ENCODE measurements around the gene SNX30. TPM values are rescaled to one million over a fixed set of nuclear protein-coding genes. Genes with fewer than 3 reads are reported as not detected.

Gene SNX30
- total RNA-seq, 1 experiment from 2014 or later, result 12.7 TPM

- no peaks in the 10 kb centered on the region for H4K20me1 ChIP-seq (ENCODE audit: insufficient read depth)
- DNase-seq (ENCODE audit: low read depth, low spot score) (peak; percentile 51), ATAC-seq (peak; percentile 99)
- no peak overlapping the region for H3K27ac ChIP-seq (ENCODE audit: low read depth, low read length)
- intact Hi-C loops (cut with micrococcal nuclease), result loop anchor here (1.0 to 10.0 kb wide), 4 partner anchors 79 to 706 kb away; partner anchors contain the start of gene INIP
- peaks cover 0 to 4% of the 10 kb centered on the region in 2 experiments; a peak in 2 of 4 replicates for H3K4me1 ChIP-seq (ENCODE audit: control insufficient read depth in 1 of 2, insufficient read depth in 2 of 2, low read length in 2 of 2)
- RAD21 ChIA-PET (ENCODE audit: low non-redundant PET in 1 of 2, low total read pairs in 2 of 2, uncharacterized antibody in 2 of 2, unreplicated experiment in 2 of 2), result interaction anchor here in 1 of 2 experiments (0.5 to 1.0 kb wide), 4 partner anchors 50 to 680 kb away, joined by 3 to 4 read pairs (median 4); no protein-coding TSS in a partner anchor
- H3K9me2 ChIP-seq (ENCODE audit: insufficient read depth), result no peaks in the 10 kb centered on the region
- no peak for TF ChIP-seq SIN3A (IDR thresholded peaks at IDR 0.05; ENCODE audit: low read depth)
- no peak for TF ChIP-seq ZNF274 (IDR thresholded peaks at IDR 0.05; ENCODE audit: low read depth, low read length)
- no peak for TF ChIP-seq ELF1 (IDR thresholded peaks at IDR 0.05; ENCODE audit: borderline replicate concordance, low read depth)
- TF ChIP-seq RAD21 (IDR thresholded peaks at IDR 0.05; ENCODE audit: low read depth), result peak; percentile 91
- TF ChIP-seq YY1 (IDR thresholded peaks at IDR 0.05; ENCODE audit: extremely low read depth, insufficient replicate concordance, low read depth, low read length), result peak; percentile 31
- no peak for TF ChIP-seq SP1 (IDR thresholded peaks at IDR 0.05; ENCODE audit: low read depth)
- TF ChIP-seq MAX (IDR thresholded peaks at IDR 0.05), result no peak
- no peak for TF ChIP-seq ZFX (IDR thresholded peaks at IDR 0.05)
- TF ChIP-seq JUND (IDR thresholded peaks at IDR 0.05), result no peak
- TF ChIP-seq CEBPB (IDR thresholded peaks at IDR 0.05; ENCODE audit: low read depth), result no peak
- TF ChIP-seq CBX3 (IDR thresholded peaks at IDR 0.05; ENCODE audit: low read depth), result no peak
- TF ChIP-seq CTCF (IDR thresholded peaks at IDR 0.05 in 2 of 3, conservative IDR thresholded peaks at IDR 0.05 in 1 of 3; ENCODE audit: borderline replicate concordance in 1 of 3, insufficient read depth in 1 of 3, low read depth in 2 of 3, low read length in 2 of 3), result peak; percentile 64 to 94 (median 86); a peak in 5 of 6 replicates
- no peak for TF ChIP-seq FOSL1 (IDR thresholded peaks at IDR 0.05; ENCODE audit: low read depth)
- H3K27me3 ChIP-seq (ENCODE audit: insufficient read depth, low read length), result no peaks in the 10 kb centered on the region
- POLR2A ChIA-PET, result no interaction called here
- no peaks in the 10 kb centered on the region for H3K9me3 ChIP-seq (ENCODE audit: control insufficient read depth in 1 of 2, insufficient read depth in 1 of 2, low read depth in 1 of 2, low read length in 2 of 2)
- CTCF ChIA-PET, result interaction anchor here (0.6 to 1.5 kb wide), 10 partner anchors 10 to 681 kb away, joined by 3 to 9 read pairs (median 4); partner anchors contain the start of genes HSDL2 and INIP
- no peak overlapping the region for H2AFZ ChIP-seq (ENCODE audit: low read depth, low read length, poor library complexity, severe bottlenecking)
- no peak overlapping the region for H3K4me3 ChIP-seq (replicated peaks in 1 of 2; ENCODE audit: low read depth in 1 of 2, low read length in 2 of 2)
- no peak overlapping the region for H3K9ac ChIP-seq (ENCODE audit: low read length)
- no peaks in the 10 kb centered on the region for H3K79me2 ChIP-seq (ENCODE audit: insufficient read depth, low read length)
- H3K36me3 ChIP-seq (ENCODE audit: control insufficient read depth in 1 of 2, insufficient read depth in 2 of 2, low read length in 2 of 2), result no peaks in the 10 kb centered on the region
- H3K4me2 ChIP-seq (ENCODE audit: low read length), result no peak overlapping the region
- BruUV-seq (replicated peaks), result no TSS peak
These were observed 42.8 kb downstream of the SNX30 start for GRCh38 chr9:112793213-112793810.
